PFSK-1 (cell line): ENCODE measurements around the gene SFTPA1.

Experiments used
- POLR2AphosphoS5 ChIP-seq: IDR thresholded peaks from 2 replicates; pipeline ENCODE4 v1.6.1; 2012; ENCODE audit warnings: low read depth, mild to moderate bottlenecking, control low read depth, low read length, moderate library complexity
- SIN3A ChIP-seq: IDR thresholded peaks from 2 replicates; pipeline ENCODE4 v1.6.1; 2012; ENCODE audit warnings: mild to moderate bottlenecking, low read length, moderate library complexity, borderline replicate concordance; ENCODE audit not compliant: insufficient read depth
- TAF1 ChIP-seq: IDR thresholded peaks from 2 replicates; pipeline ENCODE4 v1.6.1; 2012; ENCODE audit warnings: low read length, control low read depth, borderline replicate concordance; ENCODE audit not compliant: insufficient read depth
- TF ChIP-seq, protein P1 (sequence below), 2 experiments: IDR thresholded peaks; 2 replicates each; pipeline versions ENCODE4 v1.6.1 to v1.8.0; 2011 to 2012; ENCODE audit warnings: low read depth in 2 of 2, low read length in 2 of 2, control low read depth in 1 of 2, inconsistent platforms in 1 of 2, mild to moderate bottlenecking in 1 of 2, moderate library complexity in 1 of 2; ENCODE audit not compliant: insufficient read depth in 1 of 2

DNA sequence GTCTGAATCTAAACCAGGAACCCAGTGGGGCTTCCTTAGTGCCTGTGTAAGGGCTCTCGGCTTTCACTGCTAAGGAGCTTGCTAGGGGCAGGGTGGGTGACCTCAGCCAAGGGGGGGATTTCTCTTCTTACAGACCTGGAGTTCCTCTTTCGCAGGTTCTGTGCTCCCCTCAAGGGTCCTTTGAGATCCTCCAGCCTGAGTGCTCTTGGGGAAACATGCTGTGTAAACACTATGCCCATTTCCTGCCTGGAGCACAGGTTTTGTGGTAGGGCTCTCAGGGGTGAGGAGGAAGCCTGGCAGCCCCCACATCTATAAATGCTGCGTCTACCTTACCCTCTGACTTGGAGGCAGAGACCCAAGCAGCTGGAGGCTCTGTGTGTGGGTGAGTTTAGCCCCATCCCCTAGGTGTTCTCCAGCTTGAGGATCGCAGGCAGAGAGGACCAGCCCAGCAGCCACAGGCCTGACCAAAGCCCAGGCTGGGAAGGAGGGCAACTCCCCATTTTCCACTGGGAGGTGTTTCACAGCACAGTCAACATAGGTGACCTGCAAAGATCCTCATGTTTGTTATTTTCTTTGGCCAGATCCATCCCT, at the start of gene SFTPA1:
- TF ChIP-seq POLR2AphosphoS5, result no peak
- TF ChIP-seq SIN3A, result no peak
- no peak for TF ChIP-seq TAF1
- TF ChIP-seq, protein P1, sequence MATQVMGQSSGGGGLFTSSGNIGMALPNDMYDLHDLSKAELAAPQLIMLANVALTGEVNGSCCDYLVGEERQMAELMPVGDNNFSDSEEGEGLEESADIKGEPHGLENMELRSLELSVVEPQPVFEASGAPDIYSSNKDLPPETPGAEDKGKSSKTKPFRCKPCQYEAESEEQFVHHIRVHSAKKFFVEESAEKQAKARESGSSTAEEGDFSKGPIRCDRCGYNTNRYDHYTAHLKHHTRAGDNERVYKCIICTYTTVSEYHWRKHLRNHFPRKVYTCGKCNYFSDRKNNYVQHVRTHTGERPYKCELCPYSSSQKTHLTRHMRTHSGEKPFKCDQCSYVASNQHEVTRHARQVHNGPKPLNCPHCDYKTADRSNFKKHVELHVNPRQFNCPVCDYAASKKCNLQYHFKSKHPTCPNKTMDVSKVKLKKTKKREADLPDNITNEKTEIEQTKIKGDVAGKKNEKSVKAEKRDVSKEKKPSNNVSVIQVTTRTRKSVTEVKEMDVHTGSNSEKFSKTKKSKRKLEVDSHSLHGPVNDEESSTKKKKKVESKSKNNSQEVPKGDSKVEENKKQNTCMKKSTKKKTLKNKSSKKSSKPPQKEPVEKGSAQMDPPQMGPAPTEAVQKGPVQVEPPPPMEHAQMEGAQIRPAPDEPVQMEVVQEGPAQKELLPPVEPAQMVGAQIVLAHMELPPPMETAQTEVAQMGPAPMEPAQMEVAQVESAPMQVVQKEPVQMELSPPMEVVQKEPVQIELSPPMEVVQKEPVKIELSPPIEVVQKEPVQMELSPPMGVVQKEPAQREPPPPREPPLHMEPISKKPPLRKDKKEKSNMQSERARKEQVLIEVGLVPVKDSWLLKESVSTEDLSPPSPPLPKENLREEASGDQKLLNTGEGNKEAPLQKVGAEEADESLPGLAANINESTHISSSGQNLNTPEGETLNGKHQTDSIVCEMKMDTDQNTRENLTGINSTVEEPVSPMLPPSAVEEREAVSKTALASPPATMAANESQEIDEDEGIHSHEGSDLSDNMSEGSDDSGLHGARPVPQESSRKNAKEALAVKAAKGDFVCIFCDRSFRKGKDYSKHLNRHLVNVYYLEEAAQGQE (IDR thresholded peaks at IDR 0.05; ENCODE audit: insufficient read depth in 1 of 2, low read depth in 2 of 2, low read length in 2 of 2), result no peak
